K562 (cell line): ENCODE measurements around the gene C11orf52. TPM values are rescaled to one million over a fixed set of nuclear protein-coding genes. Genes with fewer than 3 reads are reported as not detected.
A peak's percentile ranks its signal among the peaks of the same experiment; 100 is the strongest.

Experiments
- ATAC-seq: fragments of 200-7000 bp; cut with Tn5 transposase; 3 replicates; pipeline ENCODE4 v1.9.1; 2020; ENCODE audit warnings: moderate library complexity
- BruUV-seq: library from RNA; stranded (reverse); fragments of 400-500 nt; replicated peaks from 2 replicates; lab custom pipeline; 2021; lab: Mats Ljungman, UMichigan
- CTCF ChIA-PET: fragments of 300-600 bp; formaldehyde crosslinking; extraction: SDS; loops from one replicate; lab custom pipeline; 2021; ENCODE audit warnings: low intra/inter-chr PET ratio; lab: Yijun Ruan, JAX
- POLR2A ChIA-PET: fragments of 300-600, 350-650 bp; sonication (Branson Sonifier 250); formaldehyde crosslinking; extraction: SDS; loops from one replicate; lab custom pipeline; 2021; ENCODE audit warnings: antibody characterized with exemption, inconsistent platforms; lab: Yijun Ruan, JAX
- DNase-seq, 4 experiments: peaks; one replicate each; pipeline versions ENCODE4 v3.0.0 to v3.0.0-alpha.2; 2011 to 2018; ENCODE audit warnings: low spot score in 3 of 4, mixed read lengths in 3 of 4; ENCODE audit errors: extremely low read depth in 1 of 4
- FAIRE-seq: peaks from 2 replicates; lab custom pipeline; 2011; peaks lifted over from hg19 to GRCh38; lab: Jason Lieb, UNC
- H2AFZ ChIP-seq: 2 replicates; pipeline ENCODE4 v1.6.0; 2011; ENCODE audit warnings: low read depth, low read length, control low read depth, inconsistent platforms
- H3K27ac ChIP-seq: fragments of 200-600 bp; 3 replicates; pipeline ENCODE4 v1.8.0; 2011; ENCODE audit warnings: low read depth, mild to moderate bottlenecking, control low read depth, inconsistent platforms, low read length, moderate library complexity, mixed read lengths; ENCODE audit errors: extremely low read depth
- H3K27me3 ChIP-seq, 2 experiments: fragments of 300-600 bp in 1 of 2; 2 replicates in 1 of 2; 3 replicates in 1 of 2; pipeline versions ENCODE4 v1.6.0 to v1.8.0; 2011; ENCODE audit warnings: inconsistent platforms in 2 of 2, low read length in 2 of 2, mild to moderate bottlenecking in 1 of 2, mixed read lengths in 1 of 2, moderate library complexity in 1 of 2; ENCODE audit not compliant: control insufficient read depth in 2 of 2, insufficient read depth in 2 of 2
- H3K36me3 ChIP-seq: fragments of 300-600 bp; 3 replicates; pipeline ENCODE4 v1.8.0; 2011; ENCODE audit warnings: mild to moderate bottlenecking, low read length, inconsistent platforms; ENCODE audit not compliant: control insufficient read depth, insufficient read depth
- H3K4me1 ChIP-seq, 2 experiments: fragments of 200-600 bp in 1 of 2; replicated peaks in 1 of 2; 2 replicates in 1 of 2; 3 replicates in 1 of 2; pipeline versions ENCODE4 v1.5.1 to v1.8.0; 2011; ENCODE audit warnings: inconsistent platforms in 2 of 2, low read length in 2 of 2, mild to moderate bottlenecking in 1 of 2, mixed read lengths in 1 of 2, moderate library complexity in 1 of 2; ENCODE audit not compliant: control insufficient read depth in 2 of 2, insufficient read depth in 2 of 2
- H3K4me2 ChIP-seq: 2 replicates; pipeline ENCODE4 v1.6.1; 2011; ENCODE audit warnings: low read length, control low read depth, inconsistent platforms, mixed read lengths; ENCODE audit not compliant: insufficient read depth
- H3K4me3 ChIP-seq: fragments of 200-600 bp; sonication (generic), shearing (Covaris generic); 2 replicates; pipeline ENCODE4 v1.5.1; 2016; ENCODE audit warnings: control low read depth, inconsistent platforms
- H3K79me2 ChIP-seq: fragments of 200-600 bp; 3 replicates; pipeline ENCODE4 v1.8.0; 2011; ENCODE audit warnings: low read length, inconsistent platforms; ENCODE audit not compliant: control insufficient read depth, insufficient read depth
- H3K9ac ChIP-seq, 2 experiments: 2 replicates each; pipeline versions ENCODE4 v1.6.0 to v1.6.1; 2011; ENCODE audit warnings: low read depth in 2 of 2, low read length in 2 of 2, control low read depth in 1 of 2, inconsistent platforms in 1 of 2, mild to moderate bottlenecking in 1 of 2, mixed read lengths in 1 of 2; ENCODE audit not compliant: insufficient read depth in 1 of 2
- H3K9me1 ChIP-seq: one replicate; pipeline ENCODE4 v1.6.0; 2011; ENCODE audit warnings: inconsistent platforms, mild to moderate bottlenecking, low read length, moderate library complexity; ENCODE audit not compliant: control insufficient read depth, insufficient read depth
- H3K9me3 ChIP-seq: replicated peaks from 2 replicates; pipeline ENCODE4 v1.5.1; 2011; ENCODE audit warnings: low read depth, low read length, inconsistent platforms; ENCODE audit not compliant: control insufficient read depth, insufficient read depth
- H4K20me1 ChIP-seq: replicated peaks from 2 replicates; pipeline ENCODE4 v1.6.1; 2011; ENCODE audit warnings: low read length, inconsistent platforms, mixed read lengths; ENCODE audit not compliant: control insufficient read depth, insufficient read depth
- ATF3 ChIP-seq, 2 experiments: fragments of 450-650 bp in 1 of 2; sonication (generic) in 1 of 2; formaldehyde crosslinking in 1 of 2; IDR thresholded peaks in 1 of 2; conservative IDR thresholded peaks in 1 of 2; 2 replicates each; pipeline versions ENCODE4 v1.6.1 to v1.8.1; 2016 to 2023; ENCODE audit warnings: mild to moderate bottlenecking in 2 of 2, moderate library complexity in 2 of 2, inconsistent platforms in 1 of 2, missing genetic modification reagents in 1 of 2
- E2F4 ChIP-seq: sonication (generic); formaldehyde crosslinking; IDR thresholded peaks from 2 replicates; pipeline ENCODE4 v1.8.0; 2022; ENCODE audit warnings: mild to moderate bottlenecking, low read depth, missing genetic modification reagents
- HNRNPUL1 ChIP-seq: fragments of 200-400 bp; formaldehyde crosslinking; IDR thresholded peaks from 2 replicates; pipeline ENCODE4 v1.6.1; 2017; ENCODE audit warnings: low read length
- NFIC ChIP-seq: fragments of 450-650 bp; IDR thresholded peaks from 2 replicates; pipeline ENCODE4 v1.6.1; 2017; ENCODE audit warnings: mild to moderate bottlenecking, inconsistent platforms
- WGBS: fragments of 100-300 bp; shearing (Covaris generic); methylation state at CpG from one replicate; pipeline ENCODE4 v1.1.6; 2016; ENCODE audit warnings: low coverage, mixed read lengths; ENCODE audit not compliant: insufficient coverage; ENCODE audit errors: missing lambda C conversion rate; 5-methylcytosine and 5-hydroxymethylcytosine counted together
- in situ Hi-C: fragments of 300-500 bp; cut with MboI; formaldehyde crosslinking; loops from 4 replicates; pipeline ENCODE4 v1.15.0; 2018; ENCODE audit warnings: inconsistent platforms, mixed read lengths
- intact Hi-C: fragments of 100-400 bp; cut with micrococcal nuclease; formaldehyde crosslinking; loops from 2 replicates; pipeline ENCODE4 v1.14.2; 2022
- polyA plus RNA-seq, 8 experiments: library from polyadenylated mRNA; depleted of rRNA in 4 of 8; stranded (reverse) in 5 of 8; unstranded in 3 of 8; fragments of >200 nt; fragmentation: Nextera tagmentation in 2 of 8; fragmentation: Illumina TruSeq in 1 of 8; extraction: Ambion mirVana in 2 of 8; extraction: Trizol in 1 of 8; gene quantifications; 2 replicates each; pipeline versions ENCODE4 v1.2.1 to v1.2.3, GENCODE V29; 2011 to 2014; ENCODE audit warnings: inconsistent platforms in 1 of 8, missing spikeins in 1 of 8
- total RNA-seq, 7 experiments: library from RNA; depleted of rRNA in 6 of 7; stranded (reverse); fragments of >200 nt in 6 of 7; fragmentation: Illumina TruSeq in 2 of 7; extraction: Trizol in 2 of 7; gene quantifications; 2 replicates each; pipeline versions ENCODE4 v1.2.1 to v1.2.3, GENCODE V29; 2011 to 2021; ENCODE audit warnings: low replicate concordance in 1 of 7

C11orf52 gene
- total and polyA plus RNA-seq, 9 of the 15 experiments (the other 6 are each of a cell fraction or from before 2014, with no cell fraction given), result 0.29 to 2.9 (median 1.0) TPM

GRCh38 chr11:111941963-111942362 lies 23.2 kb downstream of the C11orf52 start:
- Histone ChIP-seq H3K79me2 (peaks cover 5% of the 10 kb centered on the region; the same call in 1 of the 3 replicates), H3K4me3 (no peak overlapping the region), H3K36me3 (0 out of 3 replicates have a peak, but pooled peaks cover 3% of the 10 kb centered on the region), H3K27me3 (no peaks in the 10 kb centered on the region), H3K9me3 (no peaks in the 10 kb centered on the region), H3K9ac (no peak overlapping the region; a peak in 1 of 4 replicates), H3K4me2 (no peak overlapping the region), H3K4me1 (peaks cover 17 to 18% of the 10 kb centered on the region in 2 experiments; a peak in 3 of 5 replicates), H3K27ac (no peak overlapping the region; the same call in 2 of the 3 replicates), H4K20me1 (no peaks in the 10 kb centered on the region), H3K9me1 (no peaks in the 10 kb centered on the region), H2AFZ (no peak overlapping the region)
- CTCF ChIA-PET, result no interaction called here
- DNase-seq, result no peak
- no peak for ATAC-seq
- BruUV-seq, result no TSS peak
- POLR2A ChIA-PET, result interaction anchor here (1.0 to 1.9 kb wide), 2 partner anchors 12 to 17 kb away, joined by 3 to 4 read pairs; no protein-coding TSS in a partner anchor
- 60% methylated on average over 5 of the region's 5 CpGs for WGBS
- TF ChIP-seq E2F4 (CRISPR knock-in tag) (no peak), NFIC (no peak)
- intact Hi-C loops, result no loop called here
- in situ Hi-C loops, result no loop called here
- FAIRE-seq, result no peak

GRCh38 chr11:111942829-111943228 lies 24.1 kb downstream of the C11orf52 start:
- intact Hi-C loops, result no loop called here
- BruUV-seq, result no TSS peak
- POLR2A ChIA-PET, result interaction anchor here (1.0 kb wide), 1 partner anchor 11 kb away, joined by 3 read pairs; no protein-coding TSS in a partner anchor

More at GRCh38 chr11:111942829-111943228, 24.1 kb downstream of the C11orf52 start:
- FAIRE-seq (no peak), ATAC-seq (no peak)
- Histone ChIP-seq H3K9ac (no peak overlapping the region), H3K9me3 (no peaks in the 10 kb centered on the region), H3K9me1 (no peaks in the 10 kb centered on the region), H3K4me3 (no peak overlapping the region), H2AFZ (no peak overlapping the region), H4K20me1 (no peaks in the 10 kb centered on the region)
- in situ Hi-C loops, result no loop called here
- TF ChIP-seq ATF3 (IDR thresholded peaks at IDR 0.05) (0 out of 2 replicates have a peak, but pooled peaks have one; percentile 16), ATF3 (CRISPR knock-in tag; conservative IDR thresholded peaks at IDR 0.05) (no peak), HNRNPUL1 (no peak)
- TF ChIP-seq, all 486 proteins: peak for 1
- DNase-seq, result no peak
- no peaks in the 10 kb centered on the region for H3K27me3 ChIP-seq
- peaks cover 8 to 14% of the 10 kb centered on the region in 2 experiments; a peak in 2 of 5 replicates for H3K4me1 ChIP-seq
- 0 out of 3 replicates have a peak, but pooled peaks cover 3% of the 10 kb centered on the region for H3K36me3 ChIP-seq
- no peak overlapping the region for H3K27ac ChIP-seq
- CTCF ChIA-PET, result no interaction called here
- 76% methylated on average over 7 of the region's 7 CpGs for WGBS
- H3K4me2 ChIP-seq, result no peak overlapping the region
- peaks cover under 1% of the 10 kb centered on the region; the same call in 1 of the 3 replicates for H3K79me2 ChIP-seq
